RWPE2 (cell line): ENCODE results near the gene SLA2.

Experiments used
- ATAC-seq: fragments of 200-7000 bp; cut with Tn5 transposase; 3 replicates; pipeline ENCODE4 v1.9.1; 2021; ENCODE audit warnings: low read depth
- DNase-seq: peaks from one replicate; pipeline ENCODE4 v3.0.0-alpha.2; 2020; ENCODE audit warnings: low spot score
- H3K27ac ChIP-seq: fragments of 450-650 bp; 2 replicates; pipeline ENCODE4 v1.5.1; 2017; ENCODE audit warnings: mild to moderate bottlenecking; ENCODE audit not compliant: poor library complexity, severe bottlenecking
- H3K27me3 ChIP-seq: fragments of 250-450 bp; sonication (Bioruptor Pico); 2 replicates; pipeline ENCODE4 v1.5.1; 2021; ENCODE audit warnings: mild to moderate bottlenecking, moderate library complexity; ENCODE audit not compliant: insufficient read depth, poor library complexity, severe bottlenecking
- H3K36me3 ChIP-seq: fragments of 250-450 bp; sonication (Bioruptor Pico); 2 replicates; pipeline ENCODE4 v1.5.1; 2020; ENCODE audit warnings: low read depth, mild to moderate bottlenecking, moderate library complexity
- H3K4me1 ChIP-seq: fragments of 250-450 bp; sonication (Bioruptor Pico); 2 replicates; pipeline ENCODE4 v1.5.1; 2021; ENCODE audit warnings: mild to moderate bottlenecking, moderate library complexity; ENCODE audit not compliant: insufficient read depth, poor library complexity, severe bottlenecking
- H3K4me3 ChIP-seq: fragments of 250-450 bp; sonication (Bioruptor Pico); 2 replicates; pipeline ENCODE4 v1.5.1; 2021; ENCODE audit warnings: mild to moderate bottlenecking, moderate library complexity; ENCODE audit not compliant: severe bottlenecking
- H3K9me3 ChIP-seq: fragments of 250-450 bp; sonication (Bioruptor Pico); 2 replicates; pipeline ENCODE4 v1.5.1; 2021; ENCODE audit warnings: mild to moderate bottlenecking, moderate library complexity; ENCODE audit not compliant: severe bottlenecking
- TF ChIP-seq, protein P1 (sequence below): fragments of 450-650 bp; IDR thresholded peaks from one replicate; pipeline ENCODE4 v1.5.1; 2017; ENCODE audit warnings: mild to moderate bottlenecking, moderate library complexity; ENCODE audit not compliant: poor library complexity, severe bottlenecking

SLA2 gene

DNA sequence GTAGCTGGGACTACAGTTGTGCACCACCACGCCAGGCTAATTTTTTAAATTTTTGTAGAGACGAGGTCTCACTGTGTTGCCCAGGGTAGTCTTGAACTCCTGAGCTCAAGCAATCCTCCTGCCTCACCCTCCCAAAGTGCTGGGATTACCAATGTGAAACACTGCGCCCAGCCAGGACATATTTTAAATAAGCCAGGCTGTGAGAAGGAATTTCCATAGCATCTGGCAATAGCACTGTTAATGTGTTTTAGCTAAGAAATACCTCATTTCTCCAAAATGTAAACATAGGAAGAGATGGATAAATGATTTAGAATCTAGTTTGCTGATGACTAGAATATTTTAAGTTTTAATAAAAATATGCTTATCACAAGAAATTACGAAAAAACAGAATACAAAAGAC, 27.0 kb upstream of the SLA2 start:
- H3K4me1 ChIP-seq = no peaks in the 10 kb centered on the region
- DNase-seq (no peak), ATAC-seq (no peak)
- H3K27ac ChIP-seq = no peak overlapping the region
- no peaks in the 10 kb centered on the region for H3K27me3 ChIP-seq
- no peak overlapping the region for H3K4me3 ChIP-seq
- TF ChIP-seq, protein P1, sequence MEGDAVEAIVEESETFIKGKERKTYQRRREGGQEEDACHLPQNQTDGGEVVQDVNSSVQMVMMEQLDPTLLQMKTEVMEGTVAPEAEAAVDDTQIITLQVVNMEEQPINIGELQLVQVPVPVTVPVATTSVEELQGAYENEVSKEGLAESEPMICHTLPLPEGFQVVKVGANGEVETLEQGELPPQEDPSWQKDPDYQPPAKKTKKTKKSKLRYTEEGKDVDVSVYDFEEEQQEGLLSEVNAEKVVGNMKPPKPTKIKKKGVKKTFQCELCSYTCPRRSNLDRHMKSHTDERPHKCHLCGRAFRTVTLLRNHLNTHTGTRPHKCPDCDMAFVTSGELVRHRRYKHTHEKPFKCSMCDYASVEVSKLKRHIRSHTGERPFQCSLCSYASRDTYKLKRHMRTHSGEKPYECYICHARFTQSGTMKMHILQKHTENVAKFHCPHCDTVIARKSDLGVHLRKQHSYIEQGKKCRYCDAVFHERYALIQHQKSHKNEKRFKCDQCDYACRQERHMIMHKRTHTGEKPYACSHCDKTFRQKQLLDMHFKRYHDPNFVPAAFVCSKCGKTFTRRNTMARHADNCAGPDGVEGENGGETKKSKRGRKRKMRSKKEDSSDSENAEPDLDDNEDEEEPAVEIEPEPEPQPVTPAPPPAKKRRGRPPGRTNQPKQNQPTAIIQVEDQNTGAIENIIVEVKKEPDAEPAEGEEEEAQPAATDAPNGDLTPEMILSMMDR = no peak
- H3K9me3 ChIP-seq = no peaks in the 10 kb centered on the region
- H3K36me3 ChIP-seq = peaks cover 8% of the 10 kb centered on the region; the same call in 1 of the 2 replicates

DNA sequence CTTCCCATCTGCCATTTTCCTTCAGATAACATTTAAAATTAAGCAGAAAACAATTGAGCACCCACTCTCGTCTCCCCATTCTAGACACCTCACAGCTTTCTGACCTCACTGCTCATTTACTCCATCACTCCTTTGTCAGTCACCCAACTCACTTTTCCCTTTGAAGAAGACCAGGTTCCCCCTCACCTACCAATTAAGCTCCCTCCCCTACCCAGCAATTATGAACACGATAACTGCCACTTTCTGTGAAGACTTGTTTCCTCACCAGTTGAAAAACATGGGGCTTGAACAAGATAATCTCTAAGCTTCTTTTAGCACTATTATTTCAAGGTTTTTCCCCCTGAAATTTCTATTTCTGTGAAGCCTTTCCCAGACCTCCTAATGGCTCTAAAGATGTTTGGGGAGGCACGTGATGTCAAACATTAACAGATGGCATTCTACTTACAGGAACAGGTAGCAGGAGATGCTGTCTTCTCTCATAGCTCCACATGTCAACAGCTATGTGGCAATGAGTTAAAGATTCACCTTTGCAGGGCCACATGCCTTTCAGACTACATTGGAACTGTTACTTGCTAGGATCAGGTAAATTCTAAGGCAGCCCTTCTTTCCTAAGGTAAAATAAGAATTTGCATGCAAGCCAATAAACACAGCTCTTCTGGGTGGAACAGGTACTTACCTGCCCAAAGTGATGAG, 24.8 kb upstream of the SLA2 start:
- peaks cover 22% of the 10 kb centered on the region for H3K36me3 ChIP-seq

DNA sequence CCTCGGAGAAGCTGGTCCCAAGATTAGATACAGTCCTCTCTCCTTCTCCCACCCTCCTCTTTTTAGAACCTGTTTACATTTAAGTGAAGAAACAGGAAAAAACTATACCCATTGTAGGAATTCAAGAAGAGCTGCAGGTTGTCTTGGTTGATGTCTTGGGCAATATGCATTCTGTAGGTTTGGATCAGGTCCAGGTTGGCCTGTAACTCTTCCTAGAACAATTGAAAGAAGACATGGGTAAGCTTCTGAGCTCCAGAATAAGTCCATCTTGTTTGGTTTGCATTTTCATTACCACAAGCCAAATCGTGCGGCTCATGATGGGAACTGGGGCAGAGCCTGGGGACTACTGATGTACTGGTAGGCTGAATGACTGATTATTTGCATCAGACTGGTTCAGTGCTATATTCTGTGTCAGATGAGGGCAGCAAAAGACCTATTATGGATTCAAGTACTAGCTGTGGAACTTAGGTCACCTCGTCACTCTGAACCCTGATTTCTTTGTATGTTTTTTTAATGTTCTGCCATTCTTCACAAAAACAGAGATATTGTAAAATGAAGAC, 20.3 kb upstream of the SLA2 start:
- TF ChIP-seq, protein P1 = peak; percentile 68
- DNase-seq = no peak
- Histone ChIP-seq H3K4me1 (no peaks in the 10 kb centered on the region), H3K27ac (no peak overlapping the region), H3K9me3 (no peaks in the 10 kb centered on the region), H3K36me3 (peaks cover 47% of the 10 kb centered on the region), H3K4me3 (no peak overlapping the region), H3K27me3 (no peaks in the 10 kb centered on the region)
- ATAC-seq = peak; percentile 83

More for the DNA sequence above, 24.8 kb upstream of the SLA2 start:
- Histone ChIP-seq H3K4me3 (no peak overlapping the region), H3K27ac (no peak overlapping the region), H3K27me3 (no peaks in the 10 kb centered on the region), H3K4me1 (no peaks in the 10 kb centered on the region), H3K9me3 (no peaks in the 10 kb centered on the region)
- ATAC-seq = no peak
- DNase-seq = no peak
- TF ChIP-seq, protein P1 = no peak

DNA sequence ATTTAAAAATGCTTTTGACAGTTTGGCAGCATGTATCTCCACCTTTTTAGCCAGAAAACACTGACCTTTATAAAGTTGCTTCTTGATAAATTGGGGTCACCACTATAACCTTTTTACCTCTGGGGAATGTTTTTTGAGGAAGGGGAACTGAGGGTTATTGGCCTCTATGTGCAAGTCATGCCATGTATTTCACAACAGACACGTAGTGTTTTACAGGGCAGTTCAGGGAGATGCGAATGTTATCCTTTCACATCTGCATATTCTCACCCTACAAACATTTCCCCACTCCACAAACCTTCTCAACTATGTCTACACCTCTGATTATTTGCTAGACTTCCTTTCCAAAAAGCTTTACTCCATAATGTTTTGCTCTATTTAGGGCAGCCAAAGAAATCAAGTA, 17.0 kb upstream of the SLA2 start:
- H3K9me3 ChIP-seq = no peaks in the 10 kb centered on the region
- H3K27ac ChIP-seq = no peak overlapping the region
- TF ChIP-seq, protein P1 = no peak
- no peak overlapping the region for H3K4me3 ChIP-seq
- no peak for ATAC-seq
- no peaks in the 10 kb centered on the region for H3K4me1 ChIP-seq
- peaks cover 49% of the 10 kb centered on the region for H3K36me3 ChIP-seq
- H3K27me3 ChIP-seq = no peaks in the 10 kb centered on the region
- DNase-seq = no peak

DNA sequence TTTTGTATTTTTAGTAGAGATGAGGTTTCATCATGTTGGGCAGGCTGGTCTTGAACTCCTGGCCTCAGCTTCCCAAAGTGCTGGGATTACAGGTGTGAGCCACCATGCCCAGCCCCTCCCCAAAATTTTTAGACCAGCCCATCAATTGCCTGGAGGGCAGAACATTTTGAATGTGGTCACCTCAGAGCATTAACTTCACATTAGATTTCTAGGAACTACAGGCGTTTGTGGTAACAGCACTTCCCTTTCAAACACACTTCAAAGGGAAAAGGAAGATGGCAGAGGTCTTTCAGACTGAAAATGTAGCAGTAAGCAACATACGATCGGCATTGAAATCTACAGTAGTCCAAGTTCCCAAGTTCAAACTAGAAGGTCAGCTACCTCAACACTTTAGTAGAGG, 12.3 kb upstream of the SLA2 start:
- H3K27ac ChIP-seq = no peak overlapping the region
- TF ChIP-seq, protein P1 = no peak
- no peak for ATAC-seq
- peaks cover 20% of the 10 kb centered on the region; the same call in 1 of the 2 replicates for H3K36me3 ChIP-seq
- no peak for DNase-seq
- no peaks in the 10 kb centered on the region for H3K9me3 ChIP-seq
- no peak overlapping the region for H3K4me3 ChIP-seq
- no peaks in the 10 kb centered on the region for H3K27me3 ChIP-seq
- H3K4me1 ChIP-seq = no peaks in the 10 kb centered on the region
